Measurements from ENCODE around the gene KRTAP10-10.

DNA sequence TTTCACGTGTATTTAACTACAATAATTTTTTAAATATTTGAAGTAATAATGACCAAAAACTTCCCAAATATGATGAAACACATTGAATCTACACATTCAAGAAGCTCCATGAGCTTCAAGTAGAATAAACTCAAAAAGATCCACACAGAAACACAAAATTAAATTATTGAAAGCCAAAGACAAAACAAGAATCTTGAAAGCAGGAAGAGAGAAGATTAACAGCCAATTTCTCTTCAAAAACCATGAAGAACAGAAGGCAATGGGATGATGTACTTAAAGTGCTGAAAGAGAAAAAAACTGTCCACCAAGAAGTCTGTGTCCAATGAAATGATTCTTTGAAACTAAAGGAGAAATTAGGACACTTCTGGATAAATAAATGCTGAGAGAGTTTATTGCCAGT, 5.1 kb upstream of the KRTAP10-10 start:
- TF ChIP-seq CHD1 (IDR thresholded peaks at IDR 0.05; ENCODE audit: low read depth, low read length) (no peak), BACH1 (IDR thresholded peaks at IDR 0.05; ENCODE audit: low read length) (no peak), TBP (IDR thresholded peaks at IDR 0.05; ENCODE audit: low read depth, low read length) (no peak), JUND (IDR thresholded peaks at IDR 0.05; ENCODE audit: low read length) (no peak), FOSL1 (IDR thresholded peaks at IDR 0.05; ENCODE audit: insufficient read depth, low read depth, low read length) (no peak), BCL11A (IDR thresholded peaks at IDR 0.05; ENCODE audit: low read depth in 2 of 2, low read length in 2 of 2) (no peak), HDAC6 (IDR thresholded peaks at IDR 0.05; ENCODE audit: low read depth, low read length) (no peak), NRF1 (IDR thresholded peaks at IDR 0.05; ENCODE audit: low read depth, low read length) (no peak), MAFK (IDR thresholded peaks at IDR 0.05; ENCODE audit: low read depth, low read length) (no peak), TAF1 (IDR thresholded peaks at IDR 0.05; ENCODE audit: low read depth, low read length) (no peak)
- TF ChIP-seq, protein P1, sequence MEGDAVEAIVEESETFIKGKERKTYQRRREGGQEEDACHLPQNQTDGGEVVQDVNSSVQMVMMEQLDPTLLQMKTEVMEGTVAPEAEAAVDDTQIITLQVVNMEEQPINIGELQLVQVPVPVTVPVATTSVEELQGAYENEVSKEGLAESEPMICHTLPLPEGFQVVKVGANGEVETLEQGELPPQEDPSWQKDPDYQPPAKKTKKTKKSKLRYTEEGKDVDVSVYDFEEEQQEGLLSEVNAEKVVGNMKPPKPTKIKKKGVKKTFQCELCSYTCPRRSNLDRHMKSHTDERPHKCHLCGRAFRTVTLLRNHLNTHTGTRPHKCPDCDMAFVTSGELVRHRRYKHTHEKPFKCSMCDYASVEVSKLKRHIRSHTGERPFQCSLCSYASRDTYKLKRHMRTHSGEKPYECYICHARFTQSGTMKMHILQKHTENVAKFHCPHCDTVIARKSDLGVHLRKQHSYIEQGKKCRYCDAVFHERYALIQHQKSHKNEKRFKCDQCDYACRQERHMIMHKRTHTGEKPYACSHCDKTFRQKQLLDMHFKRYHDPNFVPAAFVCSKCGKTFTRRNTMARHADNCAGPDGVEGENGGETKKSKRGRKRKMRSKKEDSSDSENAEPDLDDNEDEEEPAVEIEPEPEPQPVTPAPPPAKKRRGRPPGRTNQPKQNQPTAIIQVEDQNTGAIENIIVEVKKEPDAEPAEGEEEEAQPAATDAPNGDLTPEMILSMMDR (IDR thresholded peaks at IDR 0.05; ENCODE audit: control extremely low read depth in 1 of 3, insufficient read depth in 1 of 3, low read depth in 1 of 3, low read length in 3 of 3): no peak

All from H1 (cell line).